WI38 (cell line): Measurements from ENCODE around the gene FDXR.
A peak's percentile ranks its signal among the peaks of the same experiment; 100 is the strongest.

Experiments
- H3K4me3 ChIP-seq: 2 replicates; pipeline ENCODE4 v1.5.1; 2011; ENCODE audit warnings: low read depth, mild to moderate bottlenecking, control low read depth, low read length
- CTCF ChIP-seq: IDR thresholded peaks from 2 replicates; pipeline ENCODE4 v1.5.1; 2012; ENCODE audit warnings: low read depth, mild to moderate bottlenecking, control low read depth, low read length

Gene FDXR

GRCh38 chr17:74875155-74875976, 2.6 kb upstream of the FDXR start:
- TF ChIP-seq CTCF: no peak
- H3K4me3 ChIP-seq: no peak overlapping the region

- no peak overlapping the region for H3K4me3 ChIP-seq
- no peak for TF ChIP-seq CTCF
Observed at GRCh38 chr17:74874615-74875037, 1.8 kb upstream of the FDXR start.

GRCh38 chr17:74873874-74874614, 1.2 kb upstream of the FDXR start:
- peak overlapping the region; percentile 83 for H3K4me3 ChIP-seq
- TF ChIP-seq CTCF: no peak

- TF ChIP-seq CTCF: no peak
- H3K4me3 ChIP-seq: peak overlapping the region; percentile 83
Observed at GRCh38 chr17:74873037-74873873, 461 bp upstream of the FDXR start.

- H3K4me3 ChIP-seq: peak overlapping the region; percentile 78
Observed at GRCh38 chr17:74871356-74872076, 1.3 kb downstream of the FDXR start.

More at GRCh38 chr17:74871356-74872076, 1.3 kb downstream of the FDXR start:
- TF ChIP-seq CTCF: no peak
